Common myeloid progenitor, CD34-positive (primary cell): ENCODE measurements around the gene SLC66A1.
"Not testable (repeated sequence)": the region's sequence is repeated elsewhere in the genome, so short reads cannot be mapped to it uniquely, and the experiment has no call there.

Experiments used
- CTCF ChIA-PET: fragments of 350-600 bp; sonication (Branson Sonifier 250); formaldehyde crosslinking; loops from one replicate; lab custom pipeline; 2021; ENCODE audit warnings: antibody characterized with exemption; lab: Charles Lee
- POLR2A ChIA-PET: fragments of 350-600 bp; sonication (Branson Sonifier 250); formaldehyde crosslinking; loops from one replicate; lab custom pipeline; 2021; ENCODE audit warnings: antibody characterized with exemption; lab: Charles Lee
- DNase-seq, 3 donors: peaks; one replicate each; pipeline versions ENCODE4 v3.0.0 to v3.0.0-alpha.2; 2013
- H3K27ac ChIP-seq, 2 experiments: 1 replicate in 1 of 2; 2 replicates in 1 of 2; pipeline ENCODE4 v1.7.0; 2013; ENCODE audit warnings: inconsistent platforms in 2 of 2, low read length in 2 of 2, mild to moderate bottlenecking in 2 of 2, low read depth in 1 of 2, moderate library complexity in 1 of 2; ENCODE audit not compliant: severe bottlenecking in 2 of 2, insufficient read depth in 1 of 2, poor library complexity in 1 of 2
- H3K27me3 ChIP-seq, 5 experiments: replicated peaks in 2 of 5; 1 replicate in 3 of 5; 2 replicates in 2 of 5; pipeline versions ENCODE4 v1.6.1 to v1.7.0; 2013; ENCODE audit warnings: low read length in 4 of 5, mild to moderate bottlenecking in 2 of 5, moderate library complexity in 2 of 5, inconsistent platforms in 1 of 5; ENCODE audit not compliant: insufficient read depth in 5 of 5, control insufficient read depth in 4 of 5
- H3K36me3 ChIP-seq, 4 experiments: 1 replicate in 2 of 4; 2 replicates in 2 of 4; pipeline versions ENCODE4 v1.6.1 to v1.7.0; 2013; ENCODE audit warnings: low read length in 3 of 4, control low read depth in 1 of 4, mild to moderate bottlenecking in 1 of 4; ENCODE audit not compliant: control insufficient read depth in 4 of 4, insufficient read depth in 4 of 4
- H3K4me1 ChIP-seq, 4 experiments: 1 replicate in 3 of 4; 2 replicates in 1 of 4; pipeline versions ENCODE4 v1.6.1 to v1.7.1; 2013; ENCODE audit warnings: low read length in 3 of 4, mild to moderate bottlenecking in 3 of 4, control low read depth in 1 of 4, inconsistent platforms in 1 of 4, moderate library complexity in 1 of 4; ENCODE audit not compliant: control insufficient read depth in 4 of 4, insufficient read depth in 4 of 4; ENCODE audit errors: control extremely low read depth in 1 of 4
- H3K4me3 ChIP-seq, 7 experiments: 1 replicate in 4 of 7; 2 replicates in 3 of 7; pipeline versions ENCODE4 v1.5.1 to v1.7.0; 2013; ENCODE audit warnings: mild to moderate bottlenecking in 7 of 7, low read length in 6 of 7, moderate library complexity in 6 of 7, inconsistent platforms in 2 of 7, low read depth in 2 of 7, control low read depth in 1 of 7; ENCODE audit not compliant: insufficient read depth in 4 of 7, control insufficient read depth in 1 of 7; ENCODE audit errors: extremely low read depth in 1 of 7
- H3K9me3 ChIP-seq, 5 experiments: 1 replicate in 4 of 5; 2 replicates in 1 of 5; pipeline versions ENCODE4 v1.6.1 to v1.7.1; 2013; ENCODE audit warnings: low read length in 4 of 5, mild to moderate bottlenecking in 2 of 5, inconsistent platforms in 1 of 5, low read depth in 1 of 5, moderate library complexity in 1 of 5; ENCODE audit not compliant: control insufficient read depth in 4 of 5, insufficient read depth in 2 of 5; ENCODE audit errors: control extremely low read depth in 1 of 5
- WGBS: methylation state at CpG from one replicate; pipeline ENCODE4 v1.1.5; 2013; ENCODE audit not compliant: insufficient coverage; 5-methylcytosine and 5-hydroxymethylcytosine counted together

The SLC66A1 gene

DNA sequence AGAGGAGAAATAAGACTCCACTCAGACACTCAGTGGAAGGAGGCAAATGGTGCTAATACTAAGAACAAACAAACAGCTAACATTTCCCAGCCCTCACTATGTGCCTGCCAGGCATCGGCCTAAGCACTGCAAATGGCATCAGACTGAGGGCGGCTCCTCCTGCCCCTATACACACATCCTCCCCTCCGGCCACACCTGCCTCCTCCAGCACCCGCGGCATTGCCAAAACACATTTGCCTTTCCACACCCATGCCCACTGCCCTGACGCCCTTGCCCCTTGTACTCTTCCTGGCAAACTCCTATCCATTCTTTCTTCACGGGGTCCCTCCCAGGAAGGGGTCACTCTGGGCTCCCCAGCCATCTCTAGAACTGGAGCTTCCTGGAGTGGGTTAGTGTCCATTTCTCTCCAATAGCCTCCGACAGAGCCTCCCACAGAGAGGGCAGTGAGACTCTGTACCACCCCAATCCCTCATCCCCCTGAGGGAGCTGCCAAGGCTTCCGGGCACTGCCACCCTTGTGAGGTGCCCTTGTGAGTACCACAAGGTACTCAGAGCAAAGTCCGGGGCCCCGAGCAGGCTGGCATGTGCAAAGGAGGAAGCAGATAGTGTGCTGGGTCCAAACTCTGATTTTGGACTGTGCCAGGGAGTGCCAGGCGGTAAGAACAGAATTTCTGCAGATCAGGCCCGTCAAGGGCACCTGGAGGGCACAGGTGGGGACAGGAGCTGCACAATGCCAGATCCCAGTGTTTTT, 24.5 kb upstream of the SLC66A1 start:
- H3K4me1 ChIP-seq = peaks cover 0 to 8% (median 6%) of the 10 kb centered on the region in 4 experiments
- H3K9me3 ChIP-seq = peaks cover 0 to 12% (median 2%) of the 10 kb centered on the region in 5 experiments
- DNase-seq = no peak
- no peaks in the 10 kb centered on the region for H3K36me3 ChIP-seq
- no peak overlapping the region for H3K27ac ChIP-seq
- no peak overlapping the region for H3K4me3 ChIP-seq
- WGBS = 94% methylated on average over 9 of the region's 13 CpGs
- POLR2A ChIA-PET = no interaction called here
- H3K27me3 ChIP-seq = peaks cover 0 to 19% (median 7%) of the 10 kb centered on the region in 5 experiments
- CTCF ChIA-PET = interaction anchor here (0.6 kb wide), 1 partner anchor 76 kb away, joined by 3 read pairs; no protein-coding TSS in a partner anchor

DNA sequence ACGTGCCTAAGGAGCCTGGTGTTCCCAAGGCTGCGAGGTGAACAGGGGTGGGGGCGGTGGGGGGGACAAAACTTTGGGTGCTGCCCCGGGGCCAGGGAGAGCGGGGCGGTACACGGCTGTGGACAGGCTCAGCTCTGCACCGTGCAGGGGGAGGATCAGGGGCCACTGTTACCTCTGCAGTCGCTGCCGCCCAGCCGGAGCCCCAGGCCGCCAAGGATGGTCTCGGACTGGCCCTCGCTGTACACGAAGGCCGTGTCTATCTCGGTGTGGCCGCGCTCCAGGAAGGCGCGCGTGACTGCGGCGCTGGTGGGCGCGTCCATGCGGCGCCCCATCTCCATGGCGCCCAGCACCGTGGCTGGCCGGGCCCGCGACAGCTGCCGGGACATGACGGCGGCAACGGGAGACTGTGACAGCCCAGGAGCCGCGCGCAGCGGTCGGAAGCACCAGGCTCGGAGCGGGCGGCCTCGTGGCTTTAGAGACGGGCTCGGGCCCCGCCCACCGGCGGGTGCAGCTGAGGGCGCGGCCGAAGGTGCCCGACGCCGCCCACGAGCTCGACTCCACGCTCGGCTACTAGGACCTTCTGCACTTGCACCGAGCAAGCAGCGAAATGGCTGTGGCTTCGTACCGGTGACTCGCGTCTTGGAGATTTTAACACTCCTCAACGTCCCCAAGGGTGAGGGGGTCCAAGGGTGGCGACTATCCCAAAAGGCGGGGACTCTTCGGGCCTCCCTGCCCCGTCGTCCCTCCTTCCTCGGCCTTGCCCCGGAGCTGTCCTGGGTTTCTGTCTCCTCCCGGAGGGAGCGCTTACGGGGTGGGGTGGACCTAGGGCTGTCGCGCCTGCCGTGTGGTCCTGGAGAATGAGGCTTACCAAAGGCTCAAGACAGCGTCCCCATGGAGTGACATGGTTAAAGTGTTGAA, 23.5 kb upstream of the SLC66A1 start, which contains the start of gene AKR7A3:
TSS of gene AKR7A3 (minus strand) at position 447 of the 918 bp plus-strand sequence. CDS start at position 386, 61 bp downstream.
- H3K4me1 ChIP-seq, CTCF ChIA-PET, H3K27ac ChIP-seq, H3K36me3 ChIP-seq: not testable (repeated sequence)
- peak; percentile 59 to 80 (median 74) for DNase-seq
- Histone ChIP-seq H3K4me3 (peak within 1 kb of the TSS in 6 of 7 experiments; percentile 13 to 77 (median 52)), H3K9me3 (peaks cover 3 to 22% (median 4%) of the 10 kb centered on the region in 5 experiments), H3K27me3 (peaks cover 0 to 19% (median 7%) of the 10 kb centered on the region in 5 experiments)
- 23% methylated on average over 50 of the region's 82 CpGs for WGBS
- POLR2A ChIA-PET = interaction anchor here (0.5 kb wide), 1 partner anchor 27 kb away, joined by 3 read pairs; no protein-coding TSS in a partner anchor

DNA sequence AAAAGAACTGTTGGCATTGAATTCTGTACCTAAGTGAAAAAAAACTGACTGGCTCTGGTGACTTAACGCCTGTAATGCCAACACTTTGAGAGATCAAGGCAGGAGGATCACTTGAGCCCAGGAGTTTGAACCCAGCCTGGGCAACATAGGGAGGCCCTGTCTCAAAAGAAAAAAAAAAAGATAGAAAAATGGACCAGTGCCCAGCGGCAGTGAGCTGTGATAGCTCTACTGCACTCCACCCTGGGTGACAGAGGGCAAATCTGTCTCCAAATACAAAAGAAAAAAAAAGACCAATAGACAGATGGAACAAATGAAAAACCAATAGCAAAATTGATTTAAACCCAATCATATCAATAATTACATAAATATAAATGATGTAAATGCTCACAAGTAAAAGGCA, 22.9 kb upstream of the SLC66A1 start:
- Histone ChIP-seq H3K9me3 (peaks cover 3 to 22% (median 9%) of the 10 kb centered on the region in 5 experiments), H3K27me3 (peaks cover 0 to 19% (median 7%) of the 10 kb centered on the region in 5 experiments), H3K4me1 (peaks cover 0 to 8% (median 6%) of the 10 kb centered on the region in 4 experiments), H3K27ac (no peak overlapping the region), H3K36me3 (no peaks in the 10 kb centered on the region), H3K4me3 (peak overlapping the region in 4 of 7 experiments; percentile 13 to 77 (median 64))
- ChIA-PET CTCF (no interaction called here), POLR2A (interaction anchor here (0.5 kb wide), 1 partner anchor 28 kb away, joined by 3 read pairs; no protein-coding TSS in a partner anchor)
- no peak for DNase-seq
- 55% methylated on average over 2 of the region's 2 CpGs for WGBS

- CTCF ChIA-PET = interaction anchor here (1.2 kb wide), 1 partner anchor 38 kb away, joined by 3 read pairs; no protein-coding TSS in a partner anchor
- peaks cover 0 to 6% (median 2%) of the 10 kb centered on the region in 4 experiments for H3K36me3 ChIP-seq
- no peak for DNase-seq
- 100% methylated on average over 2 of the region's 2 CpGs for WGBS
- no peak overlapping the region for H3K27ac ChIP-seq
- H3K4me1 ChIP-seq = no peaks in the 10 kb centered on the region
- H3K27me3 ChIP-seq = peaks cover 0 to 4% (median 2%) of the 10 kb centered on the region in 5 experiments
- H3K4me3 ChIP-seq = no peak overlapping the region
- peaks cover 5 to 43% (median 26%) of the 10 kb centered on the region in 5 experiments for H3K9me3 ChIP-seq
- POLR2A ChIA-PET = interaction anchor here (1.2 kb wide), 1 partner anchor 7 kb away, joined by 3 read pairs; no protein-coding TSS in a partner anchor
Measured at GRCh38 chr1:19294638-19295037, 17.5 kb upstream of the SLC66A1 start.

DNA sequence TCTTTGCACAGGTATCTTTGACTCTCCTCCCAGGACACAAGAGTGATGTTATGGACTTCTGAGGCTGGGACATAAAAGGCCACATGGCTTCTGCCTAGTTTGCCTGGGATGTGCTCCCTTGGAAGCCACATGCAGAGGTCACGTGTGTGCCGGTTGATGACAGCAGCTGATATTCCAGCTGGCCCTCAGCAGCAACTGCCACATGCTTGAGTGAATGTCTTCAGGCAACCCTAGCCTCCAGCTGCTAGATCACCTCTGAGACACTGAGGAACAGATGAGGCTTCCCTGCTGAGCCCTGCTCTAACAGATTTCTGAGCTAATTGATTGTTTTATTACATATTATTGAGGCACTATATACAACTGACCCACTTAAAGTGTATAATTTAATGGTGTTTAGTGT, 11.9 kb upstream of the SLC66A1 start:
- H3K27ac ChIP-seq = no peak overlapping the region
- no peak overlapping the region for H3K4me3 ChIP-seq
- H3K9me3 ChIP-seq = peaks cover 1 to 11% (median 7%) of the 10 kb centered on the region in 5 experiments
- no peak for DNase-seq
- H3K27me3 ChIP-seq = no peaks in the 10 kb centered on the region
- 100% methylated on average over 2 of the region's 2 CpGs for WGBS
- peaks cover 6 to 34% (median 20%) of the 10 kb centered on the region in 4 experiments for H3K36me3 ChIP-seq
- H3K4me1 ChIP-seq = no peaks in the 10 kb centered on the region
- CTCF ChIA-PET = no interaction called here
- POLR2A ChIA-PET = interaction anchor here (0.6 kb wide), 1 partner anchor 10 kb away, joined by 4 read pairs; no protein-coding TSS in a partner anchor

GRCh38 chr1:19304081-19304480, 8.0 kb upstream of the SLC66A1 start:
- H3K4me3 ChIP-seq, H3K4me1 ChIP-seq, CTCF ChIA-PET, H3K9me3 ChIP-seq, DNase-seq, H3K27me3 ChIP-seq, H3K27ac ChIP-seq: not testable (repeated sequence)
- WGBS = 100% methylated on average over 2 of the region's 10 CpGs
- H3K36me3 ChIP-seq = peaks cover 8 to 66% (median 53%) of the 10 kb centered on the region in 4 experiments
- POLR2A ChIA-PET = interaction anchor here (1.0 kb wide), 1 partner anchor 170 kb away, joined by 3 read pairs; no protein-coding TSS in a partner anchor
